HG02571 (cell line): ENCODE measurements around the gene CAPN5.
"Not testable (repeated sequence)": the region's sequence is repeated elsewhere in the genome, so short reads cannot be mapped to it uniquely, and the experiment has no call there.

Experiments
- ATAC-seq: cut with Tn5 transposase; IDR thresholded peaks from one replicate; pipeline ENCODE4 v1.9.1; 2021; ENCODE audit warnings: mild to moderate bottlenecking, moderate library complexity; ENCODE audit not compliant: unreplicated experiment

CAPN5 gene

GRCh38 chr11:77066229-77067042 is at the start of gene CAPN5:
Gene CAPN5, plus strand, starts transcription at chr11:77066971. Its CDS starts 17,916 bp downstream, at chr11:77084887.
- peak; percentile 89 for ATAC-seq

GRCh38 chr11:77018396-77018924 is 48.3 kb upstream of the CAPN5 start:
- not testable (repeated sequence) for ATAC-seq

- no peak for ATAC-seq
These were observed 46.7 kb upstream of the CAPN5 start for GRCh38 chr11:77019976-77020595.

GRCh38 chr11:77020734-77021133 is 46.0 kb upstream of the CAPN5 start:
- ATAC-seq = no peak

- ATAC-seq = no peak
These were observed 42.0 kb upstream of the CAPN5 start for GRCh38 chr11:77024745-77025144.

DNA sequence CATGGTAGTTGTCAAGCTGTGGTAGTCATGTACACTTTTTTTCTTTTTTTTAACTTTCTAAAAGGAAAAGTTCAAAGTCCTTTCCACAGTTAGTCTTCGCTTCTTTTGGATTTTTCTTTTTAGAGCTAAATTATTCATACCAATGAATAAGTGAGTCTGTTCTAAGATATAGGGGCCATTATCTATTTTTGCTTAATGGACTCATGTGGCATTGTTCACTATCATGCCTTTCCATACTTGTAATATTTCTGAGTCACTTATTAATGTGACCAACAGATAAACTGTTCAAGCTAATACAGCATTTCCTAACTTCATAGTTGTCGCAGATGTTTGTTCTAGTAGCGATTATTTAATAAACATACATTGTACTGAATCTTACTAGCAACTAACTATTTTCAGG is 40.5 kb upstream of the CAPN5 start:
- ATAC-seq = no peak

GRCh38 chr11:77026743-77027142 is 40.0 kb upstream of the CAPN5 start:
- ATAC-seq = no peak

- no peak for ATAC-seq
These were observed 39.5 kb upstream of the CAPN5 start for GRCh38 chr11:77027275-77027674.

DNA sequence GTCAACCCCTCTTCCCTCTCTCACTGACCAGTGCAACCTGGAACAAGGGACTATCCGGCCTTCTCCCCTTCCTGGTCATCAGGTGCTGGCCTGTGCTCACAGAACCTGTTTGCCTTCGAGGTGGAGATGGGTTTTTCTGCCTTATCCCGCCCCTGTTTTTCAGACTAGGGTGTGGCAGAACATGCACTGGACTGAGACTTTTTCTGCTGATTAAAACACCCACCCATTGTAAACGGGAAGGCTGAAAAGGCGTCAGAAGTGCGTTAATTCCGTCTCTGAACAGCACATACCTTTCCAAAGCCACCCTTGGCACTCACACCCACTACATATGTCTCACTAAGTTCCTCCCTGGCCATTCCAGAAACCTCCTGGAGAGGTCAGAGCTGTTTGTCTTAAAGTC is 36.9 kb upstream of the CAPN5 start:
- ATAC-seq = no peak

DNA sequence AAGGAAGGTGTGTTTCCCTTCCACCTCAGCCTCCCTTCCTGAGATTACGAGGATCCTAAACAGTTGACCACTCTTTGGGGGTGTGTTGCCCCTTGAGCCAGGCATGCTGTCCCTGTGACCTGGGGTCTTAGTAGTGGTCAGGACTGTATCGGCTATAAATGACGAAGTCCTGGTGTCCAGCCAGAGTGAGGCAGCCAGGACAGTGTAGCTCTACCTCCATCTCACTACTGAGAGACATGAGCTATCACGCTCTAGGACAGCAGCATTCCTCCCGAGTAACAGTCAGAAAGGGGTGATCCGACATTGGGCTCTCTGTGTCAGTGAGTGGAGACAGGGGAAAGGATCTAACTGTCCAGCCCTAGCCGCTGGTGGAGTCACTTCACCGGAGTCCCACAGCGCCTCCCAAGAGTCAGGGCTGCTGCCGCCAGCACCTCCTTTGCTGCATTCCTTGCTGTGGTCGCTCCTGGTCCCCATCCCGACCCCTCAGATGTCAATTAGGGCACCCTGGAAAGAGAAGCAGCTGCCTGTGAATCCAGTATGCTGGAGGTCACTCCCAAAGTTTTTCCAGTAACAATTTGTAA is 35.8 kb upstream of the CAPN5 start:
- no peak for ATAC-seq

GRCh38 chr11:77031599-77031998 is 35.2 kb upstream of the CAPN5 start:
- ATAC-seq = no peak

DNA sequence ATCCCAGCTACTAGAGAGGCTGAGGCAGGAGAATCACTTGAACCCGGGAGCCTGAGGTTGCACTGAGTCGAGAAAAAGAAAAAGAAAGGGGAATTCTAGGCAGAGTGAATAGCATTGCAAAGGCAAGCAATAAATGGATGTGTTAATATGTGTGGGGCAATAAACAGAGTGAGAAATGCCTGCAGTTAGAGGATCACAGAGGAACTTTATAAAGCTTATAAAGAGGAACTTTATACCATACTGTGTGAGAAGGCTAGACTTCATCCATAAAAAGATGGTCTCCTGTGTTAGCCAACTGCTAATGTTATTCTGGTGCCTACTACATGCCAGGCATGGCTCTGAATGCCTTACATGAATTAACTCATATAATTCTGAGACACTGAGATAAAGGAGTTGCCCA is 31.7 kb upstream of the CAPN5 start:
- ATAC-seq = no peak

GRCh38 chr11:77035580-77035979 is 31.2 kb upstream of the CAPN5 start:
- no peak for ATAC-seq

GRCh38 chr11:77036398-77036797 is 30.4 kb upstream of the CAPN5 start:
- no peak for ATAC-seq

GRCh38 chr11:77037057-77037456 is 29.7 kb upstream of the CAPN5 start:
- ATAC-seq = no peak

DNA sequence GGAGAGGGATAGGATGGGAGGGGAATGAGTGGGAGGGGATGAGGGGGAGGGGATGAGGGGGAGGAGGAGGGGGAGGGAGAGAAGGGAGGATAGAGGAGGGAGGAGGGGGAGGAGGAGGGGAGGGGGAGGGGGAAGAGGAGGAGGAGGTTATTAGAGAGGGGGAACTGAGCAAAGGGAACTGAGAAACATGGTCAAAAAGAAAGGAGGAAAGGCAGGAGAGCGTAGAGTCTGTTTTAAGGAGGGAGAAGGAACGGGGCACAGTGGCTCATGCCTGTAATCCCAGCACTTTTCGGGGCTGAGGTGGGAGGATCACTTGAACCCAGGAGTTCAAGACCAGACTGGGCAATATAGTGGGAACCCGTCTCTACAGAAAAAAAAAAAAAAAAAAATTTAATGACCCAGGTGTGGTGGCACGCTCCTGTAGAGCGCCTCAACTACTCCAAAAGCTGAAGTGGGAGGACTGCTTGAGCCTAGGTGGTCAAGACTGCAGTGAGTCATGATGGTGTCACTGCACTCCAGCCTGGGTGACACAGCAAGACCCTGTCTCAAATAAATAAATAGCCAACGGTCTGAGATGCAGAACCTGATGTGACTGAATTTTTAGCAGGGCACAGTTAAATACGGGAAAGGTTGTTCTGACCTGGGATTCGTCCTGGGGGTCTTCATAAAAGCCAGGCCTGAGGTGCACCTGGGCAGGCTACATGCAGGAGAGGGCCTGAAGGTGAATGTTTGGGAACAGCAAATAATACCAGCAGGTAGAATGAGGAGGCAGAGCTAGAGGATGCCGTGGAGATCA is 28.5 kb upstream of the CAPN5 start:
- no peak for ATAC-seq

- ATAC-seq = no peak
These were observed 27.9 kb upstream of the CAPN5 start for GRCh38 chr11:77038825-77039326.

DNA sequence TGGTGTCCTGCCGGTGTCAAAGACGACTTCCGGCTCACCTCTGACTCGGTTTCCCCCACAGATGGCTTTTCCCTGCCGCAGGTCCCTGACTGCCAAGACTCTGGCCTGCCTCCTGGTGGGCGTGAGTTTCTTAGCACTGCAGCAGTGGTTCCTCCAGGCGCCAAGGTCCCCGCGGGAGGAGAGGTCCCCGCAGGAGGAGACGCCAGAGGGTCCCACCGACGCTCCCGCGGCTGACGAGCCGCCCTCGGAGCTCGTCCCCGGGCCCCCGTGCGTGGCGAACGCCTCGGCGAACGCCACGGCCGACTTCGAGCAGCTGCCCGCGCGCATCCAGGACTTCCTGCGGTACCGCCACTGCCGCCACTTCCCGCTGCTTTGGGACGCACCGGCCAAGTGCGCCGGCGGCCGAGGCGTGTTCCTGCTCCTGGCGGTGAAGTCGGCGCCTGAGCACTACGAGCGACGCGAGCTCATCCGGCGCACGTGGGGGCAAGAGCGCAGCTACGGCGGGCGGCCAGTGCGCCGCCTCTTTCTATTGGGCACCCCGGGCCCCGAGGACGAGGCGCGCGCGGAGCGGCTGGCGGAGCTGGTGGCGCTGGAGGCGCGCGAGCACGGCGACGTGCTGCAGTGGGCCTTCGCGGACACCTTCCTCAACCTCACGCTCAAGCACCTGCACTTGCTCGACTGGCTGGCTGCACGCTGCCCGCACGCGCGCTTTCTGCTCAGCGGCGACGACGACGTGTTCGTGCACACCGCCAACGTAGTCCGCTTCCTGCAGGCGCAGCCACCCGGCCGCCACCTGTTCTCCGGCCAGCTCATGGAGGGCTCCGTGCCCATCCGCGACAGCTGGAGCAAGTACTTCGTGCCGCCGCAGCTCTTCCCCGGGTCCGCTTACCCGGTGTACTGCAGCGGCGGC is 27.0 kb upstream of the CAPN5 start:
- ATAC-seq = no peak

DNA sequence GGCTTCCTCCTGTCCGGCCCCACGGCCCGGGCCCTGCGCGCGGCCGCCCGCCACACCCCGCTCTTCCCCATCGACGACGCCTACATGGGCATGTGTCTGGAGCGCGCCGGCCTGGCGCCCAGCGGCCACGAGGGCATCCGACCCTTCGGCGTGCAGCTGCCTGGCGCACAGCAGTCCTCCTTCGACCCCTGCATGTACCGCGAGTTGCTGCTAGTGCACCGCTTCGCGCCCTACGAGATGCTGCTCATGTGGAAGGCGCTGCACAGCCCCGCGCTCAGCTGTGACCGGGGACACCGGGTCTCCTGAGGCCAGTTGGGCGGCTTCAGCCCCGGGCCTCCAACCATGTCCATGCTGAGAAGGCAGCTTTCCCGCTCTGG is 26.4 kb upstream of the CAPN5 start:
- no peak for ATAC-seq

GRCh38 chr11:77040889-77041288 is 25.9 kb upstream of the CAPN5 start:
- ATAC-seq = no peak
